A673 (cell line): ENCODE measurements around the gene RAB24. TPM values are rescaled to one million over a fixed set of nuclear protein-coding genes. Genes with fewer than 3 reads are reported as not detected.

Experiments used
- Bru-seq: library from RNA; stranded (reverse); fragments of 400-500 nt; gene quantifications from one replicate; lab custom pipeline; 2021; lab: Mats Ljungman, UMichigan
- BruChase-seq, 2 experiments: library from RNA; stranded (reverse); fragments of 400-500 nt; gene quantifications; one replicate each; lab custom pipeline; 2021; lab: Mats Ljungman, UMichigan
- BruUV-seq: library from RNA; stranded (reverse); fragments of 400-500 nt; replicated peaks from 2 replicates; lab custom pipeline; 2021; lab: Mats Ljungman, UMichigan
- CTCF ChIA-PET: fragments of 300-600 bp; sonication (Branson Sonifier 250); formaldehyde crosslinking; loops from one replicate; lab custom pipeline; 2022; ENCODE audit warnings: antibody characterized with exemption; lab: Charles Lee
- POLR2A ChIA-PET: fragments of 300-600 bp; sonication (Branson Sonifier 250); formaldehyde crosslinking; loops from one replicate; lab custom pipeline; 2022; ENCODE audit warnings: antibody characterized with exemption; ENCODE audit not compliant: low non-redundant PET; lab: Charles Lee
- DNase-seq: peaks from one replicate; pipeline ENCODE4 v3.0.0-alpha.2; 2015; ENCODE audit warnings: low spot score
- H3K27ac ChIP-seq: fragments of 200-600 bp; sonication (generic); 2 replicates; pipeline ENCODE4 v1.5.1; 2016; ENCODE audit warnings: mixed run types, low read depth, mild to moderate bottlenecking, mixed read lengths, antibody characterized with exemption, low read length; ENCODE audit not compliant: poor library complexity, severe bottlenecking
- H3K27me3 ChIP-seq: fragments of 200-600 bp; sonication (generic); replicated peaks from 2 replicates; pipeline ENCODE4 v1.6.1; 2017; ENCODE audit warnings: mixed run types, low read depth, mild to moderate bottlenecking, mixed read lengths, antibody characterized with exemption, low read length; ENCODE audit not compliant: insufficient read depth, poor library complexity
- H3K36me3 ChIP-seq: fragments of 200-600 bp; sonication (generic); 2 replicates; pipeline ENCODE4 v1.6.1; 2016; ENCODE audit warnings: mixed run types, mild to moderate bottlenecking, mixed read lengths, antibody characterized with exemption, low read length; ENCODE audit not compliant: insufficient read depth, poor library complexity, severe bottlenecking
- H3K4me1 ChIP-seq: fragments of 200-600 bp; sonication (generic); 2 replicates; pipeline ENCODE4 v1.6.1; 2017; ENCODE audit warnings: mixed run types, mild to moderate bottlenecking, mixed read lengths, antibody characterized with exemption, low read length; ENCODE audit not compliant: insufficient read depth, poor library complexity, severe bottlenecking
- H3K4me3 ChIP-seq: fragments of 200-600 bp; sonication (generic); 2 replicates; pipeline ENCODE4 v1.5.1; 2016; ENCODE audit warnings: low read depth, mixed run types, mild to moderate bottlenecking, mixed read lengths, low read length; ENCODE audit not compliant: poor library complexity, severe bottlenecking
- H3K9me3 ChIP-seq: fragments of 200-600 bp; sonication (generic); 2 replicates; pipeline ENCODE4 v1.6.1; 2016; ENCODE audit warnings: mixed run types, low read depth, mild to moderate bottlenecking, mixed read lengths, antibody characterized with exemption, low read length; ENCODE audit not compliant: poor library complexity, severe bottlenecking
- CTCF ChIP-seq: fragments of 300-800, 200-600 bp; sonication (generic); conservative IDR thresholded peaks from 2 replicates; pipeline ENCODE4 v1.5.1; 2017; ENCODE audit warnings: low read depth, mild to moderate bottlenecking, antibody characterized with exemption, low read length, moderate library complexity, mixed read lengths
- EZH2 ChIP-seq: fragments of 200-600 bp; sonication (generic); IDR thresholded peaks from 2 replicates; pipeline ENCODE4 v1.6.1; 2017; ENCODE audit warnings: borderline replicate concordance, low read depth, mild to moderate bottlenecking, mixed read lengths, antibody characterized with exemption, low read length; ENCODE audit not compliant: poor library complexity, severe bottlenecking
- intact Hi-C: fragments of 100-400 bp; cut with micrococcal nuclease; formaldehyde crosslinking; loops from one replicate; pipeline ENCODE4 v1.10.0; 2022; ENCODE audit not compliant: unreplicated experiment
- long read RNA-seq: library from polyadenylated mRNA; stranded (forward); transcript quantifications from one replicate; pipeline ENCODE4 v2.0.0, GENCODE V29; 2022
- total RNA-seq: library from RNA; stranded (reverse); gene quantifications from 2 replicates; pipeline ENCODE4 v1.2.3, GENCODE V29; 2021

Gene RAB24
- total RNA-seq (16.0 and 19.2 TPM in 2 replicates), Bru-seq, nascent RNA (percentile 60 among the genes with signal in this experiment), BruChase-seq, experiment 1, labeled RNA remaining after a 2-hour chase (percentile 60 among the genes with signal in this experiment), BruChase-seq, experiment 2, labeled RNA remaining after a 6-hour chase (percentile 75 among the genes with signal in this experiment)
- long read RNA-seq, transcript RAB24-201 (8 exons, 1,311 nt) = major isoform, 18 of 32 reads
- long read RNA-seq, transcript RAB24-206 (7 exons, 1,820 nt) = minor isoform, 8 of 32 reads
- long read RNA-seq, partial matches to known transcripts = 0 of 32 reads
- long read RNA-seq, other reads (novel, unspliced or antisense) = 4 of 32 reads

GRCh38 chr5:177303121-177303924 is at the start of gene RAB24, which contains the start of gene PRELID1:
RAB24 (minus strand) TSS chr5:177303719; CDS start chr5:177303288, 431 bp downstream.
PRELID1 (plus strand) TSS chr5:177303799; CDS start chr5:177303986, 187 bp downstream.
- CTCF ChIA-PET = no interaction called here
- Histone ChIP-seq H3K4me1 (peaks cover 10% of the 10 kb centered on the region), H3K27me3 (no peaks in the 10 kb centered on the region), H3K36me3 (peaks cover 32% of the 10 kb centered on the region), H3K4me3 (peak within 1 kb of the TSS; percentile 88), H3K9me3 (no peaks in the 10 kb centered on the region), H3K27ac (peak within 1 kb of the TSS; percentile 87)
- POLR2A ChIA-PET = no interaction called here
- intact Hi-C loops = no loop called here
- TF ChIP-seq EZH2 (no peak), CTCF (peak; percentile 39; the same call in 1 of the 2 replicates)
- no TSS peak for BruUV-seq
- peak; percentile 87 for DNase-seq

- CTCF ChIA-PET = no interaction called here
- Histone ChIP-seq H3K9me3 (no peaks in the 10 kb centered on the region), H3K27me3 (no peaks in the 10 kb centered on the region), H3K27ac (no peak overlapping the region), H3K4me1 (peaks cover 8% of the 10 kb centered on the region), H3K4me3 (no peak overlapping the region), H3K36me3 (no peaks in the 10 kb centered on the region)
- no TSS peak for BruUV-seq
- intact Hi-C loops = no loop called here
- POLR2A ChIA-PET = no interaction called here
- no peak for DNase-seq
- no peak for TF ChIP-seq CTCF
- TF ChIP-seq EZH2 = no peak
Measured at GRCh38 chr5:177353093-177353492, 49.6 kb upstream of the RAB24 start.

GRCh38 chr5:177351392-177352329 is 48.1 kb upstream of the RAB24 start, which contains the start of gene LMAN2:
LMAN2 (minus strand) TSS chr5:177351668; CDS start chr5:177351647, 21 bp downstream.
- H3K36me3 ChIP-seq = peaks cover 10% of the 10 kb centered on the region
- no peaks in the 10 kb centered on the region for H3K9me3 ChIP-seq
- DNase-seq = peak; percentile 94
- peak within 1 kb of the TSS; percentile 95 for H3K27ac ChIP-seq
- H3K4me1 ChIP-seq = peaks cover 8% of the 10 kb centered on the region
- H3K27me3 ChIP-seq = no peaks in the 10 kb centered on the region
- H3K4me3 ChIP-seq = peak within 1 kb of the TSS; percentile 88
- POLR2A ChIA-PET = interaction anchor here (0.5 to 0.6 kb wide), 2 partner anchors 23 to 75 kb away, joined by 3 to 13 read pairs; partner anchors contain the start of gene GRK6
- intact Hi-C loops = no loop called here
- no TSS peak for BruUV-seq
- TF ChIP-seq EZH2 (no peak), CTCF (no peak)
- CTCF ChIA-PET = interaction anchor here (0.7 kb wide), 1 partner anchor 41 kb away, joined by 3 read pairs; no protein-coding TSS in a partner anchor
